GM21360 (cell line): ENCODE data around the gene FOXP4.

Experiments
- ATAC-seq: cut with Tn5 transposase; IDR thresholded peaks from one replicate; pipeline ENCODE4 v1.9.1; 2021; ENCODE audit warnings: mild to moderate bottlenecking, moderate library complexity; ENCODE audit not compliant: unreplicated experiment

FOXP4 gene

GRCh38 chr6:41641352-41641925, 95.3 kb downstream of the FOXP4 start:
- ATAC-seq: no peak

- no peak for ATAC-seq
Observed at GRCh38 chr6:41642090-41642959, 96.1 kb downstream of the FOXP4 start.

- no peak for ATAC-seq
Observed at GRCh38 chr6:41642960-41643898, 97.0 kb downstream of the FOXP4 start.

GRCh38 chr6:41643899-41644269, 97.7 kb downstream of the FOXP4 start:
- no peak for ATAC-seq

- no peak for ATAC-seq
Observed at GRCh38 chr6:41644297-41644879, 98.2 kb downstream of the FOXP4 start.

- no peak for ATAC-seq
Observed at GRCh38 chr6:41645007-41645618, 98.9 kb downstream of the FOXP4 start.

- no peak for ATAC-seq
Observed at GRCh38 chr6:41646026-41646795, 100.0 kb downstream of the FOXP4 start.

GRCh38 chr6:41647061-41647511, 100.9 kb downstream of the FOXP4 start:
- ATAC-seq: no peak

GRCh38 chr6:41648070-41648585, 101.9 kb downstream of the FOXP4 start:
- ATAC-seq: no peak

GRCh38 chr6:41648921-41649320, 102.7 kb downstream of the FOXP4 start:
- ATAC-seq: no peak

- ATAC-seq: no peak
Observed at GRCh38 chr6:41649596-41649995, 103.4 kb downstream of the FOXP4 start.

- ATAC-seq: no peak
Observed at GRCh38 chr6:41650120-41650519, 103.9 kb downstream of the FOXP4 start.

- ATAC-seq: no peak
Observed at GRCh38 chr6:41651246-41651961, 105.2 kb downstream of the FOXP4 start.
